PC-9 (cell line): ENCODE measurements around the gene ADAMTS2. TPM values are rescaled to one million over a fixed set of nuclear protein-coding genes. Genes with fewer than 3 reads are reported as not detected.

Experiments used
- BruUV-seq: library from RNA; stranded (reverse); fragments of 400-500 nt; replicated peaks from 2 replicates; lab custom pipeline; 2021; lab: Mats Ljungman, UMichigan
- CTCF ChIA-PET: fragments of 300-600 bp; sonication (Branson Sonifier 250); formaldehyde crosslinking; loops from one replicate; lab custom pipeline; 2022; ENCODE audit warnings: antibody characterized with exemption; lab: Charles Lee
- POLR2A ChIA-PET: fragments of 300-600 bp; sonication (Branson Sonifier 250); formaldehyde crosslinking; loops from one replicate; lab custom pipeline; 2022; ENCODE audit warnings: antibody characterized with exemption; ENCODE audit not compliant: unreplicated experiment; lab: Charles Lee
- DNase-seq, 2 experiments: peaks; one replicate each; pipeline versions ENCODE4 v3.0.0 to v3.0.0-alpha.2; 2015 to 2022; ENCODE audit warnings: mixed read lengths in 1 of 2
- H2AFZ ChIP-seq: fragments of 200-600 bp; sonication (generic); 2 replicates; pipeline ENCODE4 v1.8.1; 2017; ENCODE audit warnings: antibody characterized with exemption
- H3F3A ChIP-seq: fragments of 200-600 bp; sonication (generic); 2 replicates; pipeline ENCODE4 v1.8.1; 2017; ENCODE audit warnings: antibody characterized with exemption, mild to moderate bottlenecking, low read depth; ENCODE audit not compliant: insufficient read depth
- H3K27ac ChIP-seq: fragments of 200-600 bp; sonication (generic); 2 replicates; pipeline ENCODE4 v1.6.1; 2016; ENCODE audit warnings: mixed run types
- H3K27me3 ChIP-seq: fragments of 200-600 bp; sonication (generic); 2 replicates; pipeline ENCODE4 v1.6.1; 2016; ENCODE audit warnings: low read depth, mixed run types; ENCODE audit not compliant: insufficient read depth
- H3K36me3 ChIP-seq: fragments of 200-600 bp; sonication (generic); 2 replicates; pipeline ENCODE4 v1.6.1; 2016; ENCODE audit warnings: low read depth, mixed run types
- H3K4me1 ChIP-seq: fragments of 200-600 bp; sonication (generic); replicated peaks from 2 replicates; pipeline ENCODE4 v1.6.1; 2016; ENCODE audit warnings: mixed run types; ENCODE audit not compliant: insufficient read depth
- H3K4me2 ChIP-seq: fragments of 200-600 bp; sonication (generic); 2 replicates; pipeline ENCODE4 v1.6.1; 2017; ENCODE audit warnings: mixed run types
- H3K4me3 ChIP-seq: fragments of 200-600 bp; sonication (generic); 2 replicates; pipeline ENCODE4 v1.6.1; 2016; ENCODE audit warnings: mixed run types
- H3K79me2 ChIP-seq: fragments of 200-600 bp; sonication (generic); 2 replicates; pipeline ENCODE4 v1.6.1; 2017; ENCODE audit warnings: low read depth, mixed run types
- H3K9me2 ChIP-seq: fragments of 200-600 bp; sonication (generic); 2 replicates; pipeline ENCODE4 v1.8.1; 2017; ENCODE audit warnings: mild to moderate bottlenecking; ENCODE audit not compliant: insufficient read depth
- H3K9me3 ChIP-seq: fragments of 200-600 bp; sonication (generic); 2 replicates; pipeline ENCODE4 v1.8.1; 2016; ENCODE audit warnings: low read depth; ENCODE audit not compliant: insufficient read depth
- H4K20me1 ChIP-seq: fragments of 200-600 bp; sonication (generic); 2 replicates; pipeline ENCODE4 v1.8.1; 2017; ENCODE audit not compliant: insufficient read depth
- CTCF ChIP-seq: fragments of 200-600 bp; sonication (generic); conservative IDR thresholded peaks from 2 replicates; pipeline ENCODE4 v1.6.1; 2017; ENCODE audit warnings: mixed run types, antibody characterized with exemption, mild to moderate bottlenecking, moderate library complexity
- EZH2 ChIP-seq: fragments of 200-600 bp; sonication (generic); IDR thresholded peaks from 2 replicates; pipeline ENCODE4 v1.8.0; 2017; ENCODE audit warnings: antibody characterized with exemption, low read depth
- intact Hi-C: fragments of 100-400 bp; cut with micrococcal nuclease; formaldehyde crosslinking; loops from one replicate; pipeline ENCODE4 v1.10.0; 2022; ENCODE audit not compliant: unreplicated experiment
- total RNA-seq: library from RNA; stranded (reverse); gene quantifications from 2 replicates; pipeline ENCODE4 v1.2.3, GENCODE V29; 2021

Gene ADAMTS2
- total RNA-seq, 1 experiment from 2014 or later = not detected

GRCh38 chr5:179227229-179227579 lies 118.1 kb downstream of the ADAMTS2 start:
- H3K27ac ChIP-seq = no peak overlapping the region
- BruUV-seq = no TSS peak
- H3K36me3 ChIP-seq = no peaks in the 10 kb centered on the region
- H3K79me2 ChIP-seq = no peaks in the 10 kb centered on the region
- H3K4me2 ChIP-seq = no peak overlapping the region
- ChIA-PET CTCF (no interaction called here), POLR2A (no interaction called here)
- no peaks in the 10 kb centered on the region; the same call in 1 of the 2 replicates for H4K20me1 ChIP-seq
- TF ChIP-seq CTCF (no peak), EZH2 (no peak)
- H3K9me2 ChIP-seq = no peaks in the 10 kb centered on the region
- DNase-seq = no peak
- H3F3A ChIP-seq = no peaks in the 10 kb centered on the region
- H2AFZ ChIP-seq = no peak overlapping the region
- H3K4me1 ChIP-seq = no peaks in the 10 kb centered on the region
- no peak overlapping the region for H3K4me3 ChIP-seq
- intact Hi-C loops = no loop called here
- no peaks in the 10 kb centered on the region for H3K9me3 ChIP-seq
- peaks cover 94% of the 10 kb centered on the region for H3K27me3 ChIP-seq

- H3K27me3 ChIP-seq = peaks cover 94% of the 10 kb centered on the region
- BruUV-seq = no TSS peak
- no peaks in the 10 kb centered on the region for H3K4me1 ChIP-seq
- TF ChIP-seq CTCF (no peak), EZH2 (no peak)
- intact Hi-C loops = no loop called here
- no peaks in the 10 kb centered on the region for H3F3A ChIP-seq
- H3K9me2 ChIP-seq = no peaks in the 10 kb centered on the region
- no peak overlapping the region for H2AFZ ChIP-seq
- H3K79me2 ChIP-seq = no peaks in the 10 kb centered on the region
- ChIA-PET CTCF (no interaction called here), POLR2A (no interaction called here)
- H3K4me2 ChIP-seq = no peak overlapping the region
- H3K27ac ChIP-seq = no peak overlapping the region
- no peaks in the 10 kb centered on the region for H3K9me3 ChIP-seq
- no peak overlapping the region for H3K4me3 ChIP-seq
- no peak for DNase-seq
- H4K20me1 ChIP-seq = no peaks in the 10 kb centered on the region; the same call in 1 of the 2 replicates
- H3K36me3 ChIP-seq = no peaks in the 10 kb centered on the region
Measured at GRCh38 chr5:179226696-179227095, 118.6 kb downstream of the ADAMTS2 start.

GRCh38 chr5:179225387-179225786 lies 119.9 kb downstream of the ADAMTS2 start:
- intact Hi-C loops = no loop called here
- no TSS peak for BruUV-seq
- CTCF ChIA-PET = no interaction called here

More at GRCh38 chr5:179225387-179225786, 119.9 kb downstream of the ADAMTS2 start:
- no peak overlapping the region for H3K27ac ChIP-seq
- no peaks in the 10 kb centered on the region for H3K9me2 ChIP-seq
- H4K20me1 ChIP-seq = no peaks in the 10 kb centered on the region; the same call in 1 of the 2 replicates
- no peak overlapping the region for H2AFZ ChIP-seq
- H3K4me2 ChIP-seq = no peak overlapping the region
- H3K36me3 ChIP-seq = no peaks in the 10 kb centered on the region
- H3K27me3 ChIP-seq = peaks cover 96% of the 10 kb centered on the region
- H3K4me3 ChIP-seq = no peak overlapping the region
- H3K4me1 ChIP-seq = no peaks in the 10 kb centered on the region
- POLR2A ChIA-PET = no interaction called here
- DNase-seq = no peak
- H3K9me3 ChIP-seq = no peaks in the 10 kb centered on the region
- TF ChIP-seq CTCF (no peak), EZH2 (no peak)
- H3K79me2 ChIP-seq = no peaks in the 10 kb centered on the region
- no peaks in the 10 kb centered on the region for H3F3A ChIP-seq
